GM23248 (cell line): ENCODE measurements around the gene PON2.

ENCODE experiments used
- EZH2 ChIP-seq: fragments of 200-600 bp; sonication (generic); IDR thresholded peaks from 2 replicates; pipeline ENCODE4 v1.6.1; 2018; ENCODE audit warnings: antibody characterized with exemption, mild to moderate bottlenecking; ENCODE audit not compliant: insufficient read depth, poor library complexity, severe bottlenecking
- EZH2phosphoT487 ChIP-seq: fragments of 200-600 bp; sonication (generic); IDR thresholded peaks from 2 replicates; pipeline ENCODE4 v1.6.1; 2018; ENCODE audit warnings: antibody characterized with exemption, moderate library complexity, mild to moderate bottlenecking, low read depth; ENCODE audit not compliant: insufficient read depth

DNA sequence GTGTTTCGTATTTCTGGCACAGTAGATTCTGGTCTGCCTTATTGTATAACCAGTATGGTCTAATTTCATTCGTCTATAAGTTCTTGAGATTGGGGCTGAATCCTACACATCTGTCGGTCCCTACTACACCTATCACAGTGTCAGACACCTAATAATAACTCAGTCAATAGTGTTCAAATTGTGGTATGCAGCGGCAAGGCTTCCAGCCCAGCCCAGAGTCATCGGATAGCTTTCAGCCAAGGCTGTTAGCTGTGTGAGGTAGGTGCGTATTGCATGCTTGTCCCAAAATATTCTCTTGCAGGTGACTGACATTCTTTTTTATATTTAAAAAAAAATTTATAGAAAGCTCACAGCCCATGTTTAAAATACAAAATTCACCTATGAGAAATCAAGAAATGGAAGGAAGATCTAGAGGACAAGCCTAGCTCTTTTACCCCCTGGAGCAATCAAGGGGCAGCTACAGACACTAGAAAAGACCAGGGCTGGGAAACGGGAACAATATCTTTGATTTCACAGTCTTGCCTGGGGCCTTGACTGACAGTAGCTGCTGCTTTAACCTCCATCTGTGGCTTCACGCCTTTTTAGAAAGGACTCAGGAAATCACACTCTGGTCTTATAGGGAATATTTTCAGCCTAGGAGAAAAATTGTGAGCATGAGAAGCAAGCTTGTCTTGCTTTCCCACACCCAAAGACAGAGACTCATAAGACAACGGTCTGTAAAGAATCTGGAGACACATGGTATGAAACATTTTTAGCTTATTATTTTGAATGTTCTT is 41.4 kb upstream of the PON2 start:
- TF ChIP-seq EZH2phosphoT487 (no peak), EZH2 (no peak)
